HG03060 (cell line): ENCODE results near the gene FOXN3.

Experiments
- ATAC-seq: cut with Tn5 transposase; IDR thresholded peaks from one replicate; pipeline ENCODE4 v1.9.1; 2021; ENCODE audit warnings: low read depth, moderate number of reproducible peaks; ENCODE audit not compliant: unreplicated experiment

Gene FOXN3

DNA sequence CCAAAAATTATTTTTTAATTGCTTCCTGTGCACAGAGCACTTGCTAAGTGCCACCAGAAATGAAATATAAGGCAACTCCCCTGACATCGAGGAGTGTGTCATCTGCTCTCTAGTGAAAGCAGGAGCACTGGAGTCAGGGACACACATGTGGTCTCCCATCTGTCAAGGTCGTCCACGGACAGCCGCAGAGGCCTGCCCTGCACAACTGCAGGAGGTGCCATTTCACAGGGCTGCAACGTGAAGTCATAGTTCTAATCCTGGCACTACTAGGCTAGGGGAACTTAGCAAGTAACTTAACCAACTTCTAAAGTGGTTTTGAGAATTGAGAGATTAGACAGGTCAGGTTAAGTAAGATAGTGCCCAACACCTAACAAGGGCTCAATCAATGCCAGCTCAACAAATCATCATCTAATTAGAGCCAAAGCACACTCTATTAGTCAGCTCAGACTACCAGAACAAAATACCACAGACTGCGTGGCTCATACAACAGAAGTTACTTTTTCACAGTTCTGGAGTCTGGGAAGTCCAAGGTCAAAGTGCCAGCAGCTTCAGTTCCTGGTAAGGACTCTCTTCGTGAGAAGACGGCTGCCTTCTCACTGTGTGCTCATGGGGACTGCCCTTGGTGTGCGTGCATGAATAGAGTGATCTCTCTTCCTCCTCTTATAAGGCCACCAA lies 30.7 kb downstream of the FOXN3 start:
- no peak for ATAC-seq

DNA sequence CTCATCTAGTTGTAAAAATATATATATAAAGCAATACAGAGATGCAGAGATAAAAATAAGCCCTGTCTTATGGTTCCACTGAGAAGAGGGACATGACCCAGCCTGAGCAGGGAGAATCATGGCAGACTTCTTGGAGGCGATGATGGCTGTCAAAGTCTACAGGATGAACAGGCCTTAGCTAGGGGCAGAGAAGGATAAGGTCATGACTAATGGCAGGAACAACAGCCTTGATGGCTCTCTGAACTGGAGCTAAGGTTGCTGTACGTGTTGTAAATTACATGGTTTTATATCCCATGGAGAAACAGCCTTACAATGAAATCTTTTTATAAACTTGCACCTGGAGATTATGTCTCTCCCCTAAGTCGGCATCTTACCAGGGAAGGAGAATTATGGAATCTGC lies 32.4 kb downstream of the FOXN3 start:
- ATAC-seq, result no peak

DNA sequence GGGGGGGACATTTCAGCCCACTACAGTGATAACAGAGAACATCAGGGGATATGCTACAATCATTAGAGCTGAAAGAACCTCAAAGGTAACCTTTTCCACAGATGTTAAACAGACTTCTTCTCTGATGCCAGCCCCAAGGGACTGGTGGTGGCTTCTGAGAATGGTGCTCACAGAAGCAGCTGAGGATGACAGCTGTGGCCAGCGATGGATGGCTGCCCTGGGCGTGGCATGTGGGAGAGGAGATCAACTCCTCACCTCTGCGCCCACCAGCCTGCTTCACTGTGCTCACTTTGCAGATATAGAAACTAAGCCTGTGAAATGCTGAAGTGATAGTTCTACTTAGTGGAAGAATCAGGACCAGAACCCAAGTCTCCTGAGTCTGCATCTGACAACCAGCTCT lies 33.0 kb downstream of the FOXN3 start:
- peak; percentile 85 for ATAC-seq

DNA sequence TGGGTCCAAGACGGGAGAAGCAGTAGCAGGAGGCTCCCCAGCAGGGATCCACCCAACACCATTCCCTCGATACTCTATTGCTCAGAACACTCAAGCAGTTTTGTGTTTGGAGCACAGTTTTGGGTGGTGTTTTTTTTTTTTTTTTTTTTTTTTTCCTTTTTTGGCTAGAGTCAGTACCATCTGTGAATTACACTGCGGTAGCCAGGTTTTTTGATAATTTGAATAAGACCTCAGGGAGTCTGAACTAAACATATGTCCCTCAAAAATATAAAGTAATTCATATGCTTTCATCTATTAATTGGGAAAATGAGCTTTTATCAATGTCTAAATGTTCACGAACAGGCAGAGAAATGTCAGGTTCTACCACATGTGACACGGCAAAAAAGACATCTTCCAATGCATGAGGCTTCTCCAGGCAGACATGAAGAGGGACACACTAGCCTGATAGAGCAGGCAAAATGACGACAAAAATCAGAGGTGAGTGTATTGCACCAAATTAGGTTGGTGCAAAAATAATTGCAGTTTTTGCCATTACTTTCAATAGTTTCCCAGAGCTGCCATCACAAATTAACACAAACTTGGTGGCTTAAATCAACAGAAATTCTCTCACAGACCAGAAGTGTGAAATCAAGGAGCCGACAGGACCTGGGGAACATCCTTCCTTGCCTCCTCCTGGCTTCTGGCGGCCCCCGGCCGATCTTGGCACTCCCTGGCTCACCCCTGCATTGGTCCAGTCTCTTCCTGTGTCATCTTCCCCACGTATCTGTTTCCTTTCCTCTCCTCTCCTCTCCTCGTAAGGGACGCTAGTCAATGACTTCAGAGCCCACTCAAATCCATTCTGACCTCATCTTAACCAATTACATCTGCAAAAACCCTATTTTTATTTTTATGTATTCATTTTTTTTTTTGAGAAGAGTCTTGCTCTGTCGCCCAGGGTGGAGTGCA lies 33.9 kb downstream of the FOXN3 start:
- ATAC-seq, result no peak

DNA sequence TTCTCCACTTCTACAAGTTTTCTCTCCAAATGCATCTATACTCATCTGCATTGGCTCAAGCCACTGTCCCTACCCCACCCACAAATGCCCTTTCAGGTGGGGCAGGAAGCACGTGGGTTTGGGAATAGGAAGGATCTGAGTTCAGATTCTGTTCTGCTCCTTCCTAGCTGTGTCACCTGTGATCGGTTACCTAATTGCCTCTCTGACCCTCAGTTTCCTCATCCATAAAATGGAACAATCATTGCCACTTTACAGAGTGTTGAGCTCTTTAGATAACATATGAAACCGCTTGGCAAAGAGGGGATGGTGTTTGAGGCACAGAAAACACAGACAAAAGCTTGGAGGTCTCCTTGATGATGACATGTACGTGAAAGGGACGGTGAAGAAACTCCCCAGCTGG lies 34.5 kb downstream of the FOXN3 start:
- ATAC-seq, result no peak

DNA sequence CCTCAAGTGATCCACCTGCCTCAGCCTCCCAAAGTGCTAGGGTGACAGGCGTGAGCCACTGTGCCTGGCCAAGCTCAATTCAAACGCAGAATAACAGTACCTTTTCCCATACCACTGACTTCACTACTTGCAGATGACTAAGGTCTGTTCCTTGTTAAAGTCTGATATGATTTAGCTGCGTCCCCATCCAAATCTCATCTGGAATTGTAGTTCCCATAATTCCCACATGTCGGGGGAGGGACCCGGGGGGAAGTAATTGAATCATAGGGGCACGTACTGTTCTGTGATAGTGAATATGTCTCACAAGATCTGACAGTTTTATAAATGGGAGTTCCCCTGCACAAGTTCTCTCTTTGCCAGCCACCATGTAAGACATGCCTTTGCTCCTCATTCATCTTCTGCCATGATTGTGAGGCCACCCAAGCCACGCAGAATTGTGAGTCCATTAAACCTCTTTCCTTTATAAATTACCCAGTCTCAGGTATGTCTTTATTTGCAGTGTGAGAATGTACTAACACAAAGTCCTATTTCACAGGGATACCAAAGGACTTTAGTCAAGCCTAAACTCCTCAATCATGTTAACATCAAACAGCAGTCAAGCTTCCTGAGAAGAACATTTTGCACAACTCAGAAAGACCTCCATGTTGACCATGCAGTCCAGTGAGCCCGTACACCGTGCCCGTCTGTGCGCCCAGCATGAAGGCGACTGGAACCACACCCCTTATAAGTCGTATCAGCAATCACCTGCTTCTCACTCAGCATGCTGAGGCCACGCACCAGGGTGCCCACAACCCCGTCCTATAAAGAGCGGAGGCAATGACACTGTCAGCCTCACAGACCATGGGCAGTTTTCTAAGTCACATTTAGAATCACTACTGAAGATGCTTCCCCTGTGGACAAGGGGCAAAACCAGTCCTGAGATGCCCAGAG lies 36.9 kb downstream of the FOXN3 start:
- ATAC-seq, result no peak

DNA sequence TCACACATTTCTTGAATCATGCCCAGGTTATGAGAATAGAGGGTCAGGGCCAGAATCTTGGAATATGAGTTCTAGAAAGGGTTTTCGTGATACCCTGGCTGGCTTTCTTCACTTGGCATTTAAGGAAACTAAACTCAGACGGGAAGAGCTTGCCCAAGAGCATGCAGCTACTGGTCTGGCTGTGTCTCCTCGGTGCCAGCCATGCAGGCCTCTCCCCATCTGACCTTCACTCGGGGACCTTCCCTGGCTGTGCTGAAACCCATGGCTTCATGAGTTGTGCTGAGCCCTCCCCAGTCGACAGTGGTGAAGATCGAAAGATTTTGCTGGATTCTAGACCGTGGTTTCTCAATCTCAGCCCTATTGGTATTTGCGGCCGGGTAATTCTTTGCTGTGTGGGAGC lies 38.0 kb downstream of the FOXN3 start:
- ATAC-seq, result no peak

DNA sequence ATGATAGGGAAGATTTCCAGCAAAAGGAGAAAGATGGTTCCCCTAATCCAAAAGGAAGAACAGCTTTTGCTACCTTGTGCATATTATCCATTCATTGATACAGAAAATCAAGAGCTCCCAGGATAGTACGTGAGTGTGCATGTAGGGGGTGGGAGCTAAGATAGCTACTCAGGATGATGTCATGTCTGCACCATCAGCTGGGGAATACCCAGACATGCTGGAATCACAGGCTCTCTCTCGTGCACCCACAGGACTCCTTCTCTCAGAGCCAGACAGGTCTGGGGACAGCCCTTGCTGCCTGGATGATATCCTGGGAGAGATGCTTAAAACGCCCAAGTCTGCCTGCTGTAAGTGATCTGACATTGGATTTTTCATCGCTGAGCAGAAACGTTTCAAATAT lies 38.9 kb downstream of the FOXN3 start:
- ATAC-seq, result no peak

DNA sequence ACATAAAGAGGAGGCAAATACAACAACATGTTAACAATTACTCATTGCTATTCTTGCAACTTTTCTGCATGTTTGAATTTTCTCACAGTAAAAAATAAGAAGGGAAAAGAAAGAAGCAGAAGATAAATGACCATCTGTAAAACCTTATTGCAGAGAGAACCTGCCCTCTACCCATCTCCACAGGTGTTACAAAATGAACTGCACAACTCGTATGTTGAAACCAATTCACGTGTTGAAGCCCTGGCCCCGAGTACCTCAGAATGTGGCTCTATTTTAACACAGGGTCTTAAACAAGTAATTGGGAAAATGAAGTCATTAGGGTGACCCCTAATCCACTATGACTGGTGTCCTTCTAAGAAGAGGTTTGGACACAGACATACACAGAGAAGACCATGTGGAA lies 39.5 kb downstream of the FOXN3 start:
- ATAC-seq, result no peak

DNA sequence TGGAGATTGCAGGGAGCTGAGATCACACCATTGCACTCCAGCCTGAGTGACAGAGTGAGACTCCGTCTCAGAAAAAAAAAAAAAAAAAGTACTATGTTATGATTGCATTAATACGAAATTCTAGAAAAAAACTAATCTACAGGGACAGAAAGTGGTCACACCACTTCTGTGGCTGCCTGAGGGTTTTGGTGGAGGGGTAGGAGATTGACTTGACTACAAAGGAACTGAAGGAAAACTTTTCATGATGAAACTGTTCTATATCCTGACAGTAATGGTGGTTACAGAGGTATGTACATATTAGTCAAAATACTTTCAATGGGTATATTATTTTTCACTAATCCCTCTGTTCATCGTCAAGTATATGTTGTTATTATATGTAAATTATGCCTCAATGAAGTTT lies 42.1 kb downstream of the FOXN3 start:
- ATAC-seq, result no peak

DNA sequence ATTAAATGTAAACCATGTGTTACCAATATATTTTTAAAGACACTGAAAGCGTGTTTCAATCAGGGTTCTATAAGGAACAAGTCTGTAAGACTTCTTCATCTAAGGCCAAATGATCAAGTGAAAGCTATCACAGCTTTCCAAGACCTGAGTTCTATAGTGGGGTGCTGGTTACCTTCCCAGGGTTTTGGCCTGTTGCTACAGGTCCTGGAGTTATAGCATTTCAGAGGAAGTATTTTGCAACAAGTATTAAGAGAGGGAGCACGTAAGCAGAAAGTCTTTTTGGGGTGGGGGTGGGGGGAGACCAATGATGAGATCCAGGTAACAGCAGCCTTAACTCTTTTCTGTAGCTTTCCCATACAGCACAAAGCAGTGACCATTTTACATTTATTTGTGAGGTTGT lies 43.8 kb downstream of the FOXN3 start:
- ATAC-seq, result no peak

DNA sequence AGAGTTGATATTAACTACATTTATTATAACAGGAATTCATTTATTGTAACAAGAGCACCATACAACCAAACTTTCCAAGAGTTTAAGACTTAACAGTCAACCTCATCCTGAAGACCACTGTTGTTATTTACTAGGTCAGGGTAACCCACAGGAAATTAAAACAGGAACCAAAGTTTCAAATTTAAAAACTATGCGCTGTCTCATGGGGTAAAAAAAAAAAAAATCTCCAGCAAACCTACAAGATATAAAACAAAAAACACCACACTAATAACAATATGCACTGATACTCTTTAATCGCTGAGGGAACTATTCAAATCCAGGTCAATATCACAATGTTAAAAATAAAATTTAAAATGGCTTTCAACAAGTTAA lies 44.5 kb downstream of the FOXN3 start:
- no peak for ATAC-seq

DNA sequence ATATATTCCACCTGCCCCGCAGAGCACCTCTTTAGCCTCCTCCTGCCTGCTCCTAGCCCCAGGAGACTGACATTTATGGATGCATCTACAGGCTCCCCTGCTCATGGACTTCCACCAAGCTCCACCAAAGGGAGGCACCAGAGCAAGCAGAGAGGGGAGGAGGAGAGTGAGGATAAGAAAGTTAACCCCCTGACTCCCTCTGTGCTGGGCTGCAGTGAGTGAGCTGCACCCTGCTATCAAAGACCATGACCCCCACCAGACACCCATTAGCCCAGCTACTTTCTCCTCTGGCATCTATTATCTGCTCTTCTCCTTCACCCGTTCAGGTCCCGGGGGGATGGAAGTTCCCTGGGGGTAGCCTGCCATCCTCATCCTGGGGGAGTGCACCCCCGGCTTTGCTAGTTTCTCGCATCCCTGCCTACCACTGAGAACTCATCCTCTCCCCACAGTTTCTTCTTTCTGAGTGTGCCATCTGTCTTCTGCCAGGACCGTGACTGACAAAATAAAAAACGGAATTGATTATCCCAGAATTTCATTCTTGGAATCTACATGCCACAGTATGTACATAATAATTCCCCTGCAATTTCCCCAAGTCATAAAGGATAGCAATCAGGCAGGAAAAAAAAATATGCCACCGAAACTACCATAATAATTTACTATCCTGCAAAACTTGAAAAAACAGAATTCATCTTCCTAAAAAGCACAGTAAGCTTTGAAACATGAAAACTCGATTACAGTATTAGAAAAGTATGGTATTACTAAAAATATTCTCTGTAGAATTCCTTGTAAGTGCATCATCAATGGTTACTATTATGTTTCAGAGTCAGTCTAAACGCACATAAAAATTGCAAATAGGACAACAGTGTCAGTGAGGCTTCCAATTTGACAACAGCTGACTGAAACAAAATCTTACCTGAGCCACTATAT lies 45.2 kb downstream of the FOXN3 start:
- no peak for ATAC-seq

DNA sequence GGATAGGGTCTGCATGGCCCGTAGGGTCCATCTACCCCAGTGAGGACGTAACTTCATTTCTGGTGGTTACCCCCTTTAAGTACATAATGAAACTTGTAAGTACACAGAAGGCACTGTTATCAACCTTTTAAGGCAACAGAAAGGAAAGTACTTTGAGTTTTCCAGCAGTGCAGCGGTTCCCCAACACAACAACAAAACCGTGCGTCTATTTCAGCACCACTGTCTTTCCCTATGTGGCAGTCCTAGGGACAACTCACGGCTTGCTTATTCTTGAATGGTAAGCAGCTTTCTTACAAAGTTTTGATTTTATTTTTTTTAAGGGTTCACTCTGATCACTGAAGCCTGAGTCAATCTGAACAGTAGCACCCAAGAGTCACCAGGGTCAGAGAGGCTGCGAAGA lies 46.3 kb downstream of the FOXN3 start:
- no peak for ATAC-seq

DNA sequence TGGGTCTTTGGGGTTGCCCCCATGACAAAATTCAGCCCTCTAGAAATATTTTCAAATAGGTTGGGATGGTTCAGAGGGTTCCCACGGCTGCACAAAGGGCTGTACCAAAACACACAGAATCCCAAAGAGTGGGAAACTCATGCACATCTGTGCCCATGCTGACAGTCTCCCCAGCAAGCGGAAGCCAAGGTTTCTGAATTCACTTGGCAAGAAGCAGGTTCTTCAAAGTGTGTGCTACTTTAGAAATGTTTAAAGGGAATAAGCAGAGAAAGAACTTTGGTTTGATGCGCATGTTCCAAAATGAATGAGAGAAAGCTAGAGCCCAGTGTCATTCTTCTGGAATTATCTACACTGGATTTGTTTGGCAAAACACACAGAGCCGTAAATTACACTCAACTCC lies 46.7 kb downstream of the FOXN3 start:
- no peak for ATAC-seq

DNA sequence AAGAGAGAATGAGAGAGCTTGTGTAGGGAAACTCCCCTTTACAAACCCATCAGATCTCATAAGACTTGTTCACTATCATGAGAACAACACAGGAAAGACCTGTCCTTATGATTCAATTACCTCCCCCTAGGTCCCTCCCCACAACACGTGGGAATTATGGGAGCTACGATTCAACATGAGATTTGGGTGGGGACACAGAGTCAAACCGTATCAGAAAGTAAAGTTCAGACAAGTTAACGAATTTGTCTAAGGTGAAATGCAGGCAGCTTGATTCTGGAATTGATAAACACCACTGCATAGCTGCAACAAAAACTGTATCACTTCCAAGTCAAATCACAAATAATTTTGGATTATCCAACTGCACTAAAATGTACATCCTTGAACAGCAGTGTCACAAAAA lies 47.4 kb downstream of the FOXN3 start:
- ATAC-seq, result no peak

DNA sequence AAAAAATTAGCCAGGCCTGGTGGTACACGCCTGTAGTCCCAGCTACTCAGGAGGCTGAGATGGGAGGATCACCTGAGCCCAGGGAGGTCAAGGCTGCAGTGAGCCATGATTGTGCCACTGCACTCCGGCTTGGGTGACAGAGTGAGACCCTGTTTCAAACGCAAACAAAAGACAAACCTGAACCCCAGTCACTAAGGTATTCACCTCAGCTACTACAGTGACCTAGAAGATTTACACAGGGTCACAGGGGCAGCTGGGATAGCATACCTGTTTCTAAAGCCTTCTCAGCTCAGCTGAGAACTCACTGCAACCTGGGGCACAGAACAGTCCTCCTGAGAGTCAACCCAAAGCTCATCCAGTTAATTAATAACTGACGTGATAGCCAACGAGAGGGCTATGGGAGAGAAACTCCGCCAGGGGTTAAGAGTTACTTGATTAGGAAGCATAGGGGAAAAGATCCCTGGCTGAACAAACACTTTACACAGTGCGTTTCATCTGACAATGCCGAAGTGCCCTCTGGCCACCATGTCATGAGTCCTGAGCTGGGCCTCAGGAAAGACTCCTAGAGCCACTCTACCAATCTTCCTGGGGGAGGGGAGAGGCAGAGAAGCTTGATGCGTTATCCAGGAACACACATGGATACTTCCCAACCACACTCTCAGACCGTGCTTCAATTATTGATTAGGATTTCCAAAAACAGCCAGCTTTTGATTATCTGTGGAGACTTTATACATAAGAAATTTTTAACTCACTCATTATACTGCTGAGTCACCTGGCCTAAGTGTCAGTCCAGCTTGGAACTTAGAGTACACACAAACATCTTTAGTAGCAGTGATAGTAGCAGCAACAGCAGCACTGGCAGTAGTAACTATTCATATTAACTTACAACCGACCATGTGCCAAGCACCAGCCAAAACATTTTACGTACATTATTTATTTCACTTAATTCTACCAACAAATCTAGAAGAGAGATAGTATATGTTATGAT lies 48.2 kb downstream of the FOXN3 start:
- no peak for ATAC-seq

DNA sequence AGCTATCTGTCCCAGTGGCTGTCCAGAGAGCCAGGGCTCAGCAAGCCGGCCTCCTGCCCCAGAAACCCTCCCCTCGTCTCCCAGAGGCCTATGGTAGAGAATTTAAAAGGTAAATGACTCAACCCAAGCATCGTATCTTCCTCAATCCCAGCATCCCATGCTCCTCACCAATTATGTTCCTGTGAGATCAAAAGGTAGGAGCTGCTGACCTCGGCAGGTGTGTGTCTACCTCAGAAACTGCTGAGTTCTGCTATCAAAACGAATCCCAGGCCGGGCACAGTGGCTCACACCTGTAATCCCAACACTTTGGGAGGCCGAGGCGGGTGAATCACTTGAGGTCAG lies 49.3 kb downstream of the FOXN3 start:
- no peak for ATAC-seq
